Measurements from ENCODE around the gene DOCK1. TPM values are rescaled to one million over a fixed set of nuclear protein-coding genes. Genes with fewer than 3 reads are reported as not detected.

DOCK1 gene
- total RNA-seq, 4 donors from 2014 or later = 4.3 to 6.0 (median 4.8) TPM

DNA sequence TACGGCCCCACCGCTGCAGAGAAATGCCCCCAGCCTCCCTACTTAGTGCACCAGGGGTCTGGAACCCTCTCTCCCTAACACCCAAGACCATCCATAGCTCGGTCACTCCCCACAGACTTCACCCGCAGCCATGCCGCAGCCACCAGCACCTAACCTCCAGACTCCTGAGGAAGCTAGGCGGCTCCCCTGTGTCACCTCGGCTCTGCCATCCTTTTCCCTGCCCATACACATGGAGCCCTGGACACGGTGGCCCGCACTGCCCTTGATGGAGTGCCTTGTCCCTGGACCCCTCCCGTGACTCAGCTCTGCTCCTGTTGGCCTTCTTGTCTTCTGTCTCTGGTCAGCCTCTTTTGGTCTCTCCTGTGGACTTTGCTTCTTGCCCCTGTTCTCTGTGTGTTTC lies 183.7 kb downstream of the DOCK1 start:
- ATAC-seq (no peak), DNase-seq (no peak)
- H3K9me3 ChIP-seq = no peaks in the 10 kb centered on the region
- TF ChIP-seq, protein P1, sequence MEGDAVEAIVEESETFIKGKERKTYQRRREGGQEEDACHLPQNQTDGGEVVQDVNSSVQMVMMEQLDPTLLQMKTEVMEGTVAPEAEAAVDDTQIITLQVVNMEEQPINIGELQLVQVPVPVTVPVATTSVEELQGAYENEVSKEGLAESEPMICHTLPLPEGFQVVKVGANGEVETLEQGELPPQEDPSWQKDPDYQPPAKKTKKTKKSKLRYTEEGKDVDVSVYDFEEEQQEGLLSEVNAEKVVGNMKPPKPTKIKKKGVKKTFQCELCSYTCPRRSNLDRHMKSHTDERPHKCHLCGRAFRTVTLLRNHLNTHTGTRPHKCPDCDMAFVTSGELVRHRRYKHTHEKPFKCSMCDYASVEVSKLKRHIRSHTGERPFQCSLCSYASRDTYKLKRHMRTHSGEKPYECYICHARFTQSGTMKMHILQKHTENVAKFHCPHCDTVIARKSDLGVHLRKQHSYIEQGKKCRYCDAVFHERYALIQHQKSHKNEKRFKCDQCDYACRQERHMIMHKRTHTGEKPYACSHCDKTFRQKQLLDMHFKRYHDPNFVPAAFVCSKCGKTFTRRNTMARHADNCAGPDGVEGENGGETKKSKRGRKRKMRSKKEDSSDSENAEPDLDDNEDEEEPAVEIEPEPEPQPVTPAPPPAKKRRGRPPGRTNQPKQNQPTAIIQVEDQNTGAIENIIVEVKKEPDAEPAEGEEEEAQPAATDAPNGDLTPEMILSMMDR (IDR thresholded peaks at IDR 0.05 in 4 of 5, conservative IDR thresholded peaks at IDR 0.05 in 1 of 5) = no peak
- no peak for TF ChIP-seq POLR2A (IDR thresholded peaks at IDR 0.05)
- H3K27me3 ChIP-seq = no peaks in the 10 kb centered on the region
- H3K36me3 ChIP-seq = no peaks in the 10 kb centered on the region
- no peak overlapping the region for H3K27ac ChIP-seq
- no peaks in the 10 kb centered on the region for H3K4me1 ChIP-seq
- intact Hi-C loops (cut with DNase I; ENCODE audit: low total_unique reads) (no loop called here), in situ Hi-C loops (cut with MboI; ENCODE audit: low sequenced_read_pairs in 4 of 4) (no loop called here)
- H3K4me3 ChIP-seq = no peak overlapping the region

DNA sequence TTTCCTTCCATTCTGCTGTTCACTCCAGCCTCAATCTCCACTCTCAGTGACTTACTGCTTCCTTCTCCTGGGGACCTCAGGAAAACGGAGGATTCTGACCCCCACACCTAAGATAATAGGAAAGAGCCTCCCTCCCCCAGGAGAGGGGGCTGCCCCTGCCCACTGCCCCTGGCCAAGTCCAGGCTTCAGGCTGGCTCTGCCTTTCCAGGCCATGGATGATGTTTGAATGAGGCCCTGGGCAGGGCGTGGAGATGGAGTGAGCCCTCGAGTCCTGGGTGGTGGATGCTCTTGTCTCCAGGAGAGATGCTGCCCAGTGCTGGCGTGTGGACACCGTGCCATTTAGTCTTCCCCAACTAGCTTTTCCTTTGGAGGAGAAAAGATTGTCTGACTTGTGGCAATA lies 184.2 kb downstream of the DOCK1 start:
- ATAC-seq (no peak), DNase-seq (no peak)
- Histone ChIP-seq H3K9me3 (no peaks in the 10 kb centered on the region), H3K4me3 (no peak overlapping the region), H3K4me1 (no peaks in the 10 kb centered on the region), H3K27ac (no peak overlapping the region), H3K27me3 (no peaks in the 10 kb centered on the region), H3K36me3 (no peaks in the 10 kb centered on the region)
- no peak for TF ChIP-seq POLR2A (IDR thresholded peaks at IDR 0.05)
- TF ChIP-seq, protein P1 (IDR thresholded peaks at IDR 0.05 in 4 of 5, conservative IDR thresholded peaks at IDR 0.05 in 1 of 5) = no peak
- intact Hi-C loops (cut with DNase I; ENCODE audit: low total_unique reads) (no loop called here), in situ Hi-C loops (cut with MboI; ENCODE audit: low sequenced_read_pairs in 4 of 4) (no loop called here)

DNA sequence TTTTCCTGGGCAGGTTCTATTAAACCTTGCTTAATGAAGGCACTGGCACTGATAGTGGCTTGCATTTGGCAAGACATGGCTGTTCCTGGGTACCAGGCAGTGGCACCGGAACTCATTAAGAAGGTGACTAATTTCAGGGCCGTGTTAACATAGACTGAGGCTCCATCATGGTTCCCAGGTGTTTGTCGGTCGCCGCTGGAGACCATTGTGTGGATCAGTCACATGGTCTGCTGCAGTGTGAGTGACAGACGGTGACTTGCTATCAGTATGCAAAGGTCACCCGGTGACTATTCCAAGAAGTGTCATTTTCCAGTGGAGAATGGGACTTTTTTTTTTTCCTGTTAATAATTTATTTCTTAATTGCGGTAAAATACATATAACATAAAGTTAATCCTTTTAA lies 184.9 kb downstream of the DOCK1 start:
- intact Hi-C loops (cut with DNase I; ENCODE audit: low total_unique reads) (no loop called here), in situ Hi-C loops (cut with MboI; ENCODE audit: low sequenced_read_pairs in 4 of 4) (no loop called here)
- no peak overlapping the region for H3K4me3 ChIP-seq
- ATAC-seq (no peak), DNase-seq (no peak)
- no peaks in the 10 kb centered on the region for H3K9me3 ChIP-seq
- no peaks in the 10 kb centered on the region for H3K27me3 ChIP-seq
- H3K4me1 ChIP-seq = no peaks in the 10 kb centered on the region
- no peaks in the 10 kb centered on the region for H3K36me3 ChIP-seq
- H3K27ac ChIP-seq = no peak overlapping the region
- TF ChIP-seq, protein P1 (IDR thresholded peaks at IDR 0.05 in 4 of 5, conservative IDR thresholded peaks at IDR 0.05 in 1 of 5) = no peak
- TF ChIP-seq POLR2A (IDR thresholded peaks at IDR 0.05) = no peak

DNA sequence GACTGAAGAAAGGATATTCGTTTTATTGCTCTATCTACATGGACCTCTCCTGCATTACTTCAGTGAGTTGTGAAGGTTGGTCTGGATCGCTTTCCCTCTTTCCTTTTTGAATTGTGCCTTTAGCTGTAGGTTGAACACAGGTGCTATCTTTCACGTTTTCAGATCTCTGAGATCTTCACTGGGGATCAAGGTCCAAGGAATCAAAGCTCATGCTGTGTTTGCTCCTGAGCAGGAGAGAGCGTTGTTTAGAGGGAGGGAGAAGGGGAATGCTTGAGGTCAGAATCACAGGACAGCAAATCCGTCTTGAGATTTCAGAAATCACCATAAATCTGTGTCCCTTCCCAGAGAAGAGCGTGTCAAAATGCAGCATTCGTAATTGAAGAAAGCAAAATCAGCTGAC lies 186.1 kb downstream of the DOCK1 start:
- no peak for ATAC-seq
- H3K4me1 ChIP-seq = no peaks in the 10 kb centered on the region
- TF ChIP-seq POLR2A (IDR thresholded peaks at IDR 0.05) = no peak
- TF ChIP-seq, protein P1 (IDR thresholded peaks at IDR 0.05 in 4 of 5, conservative IDR thresholded peaks at IDR 0.05 in 1 of 5) = no peak
- intact Hi-C loops (cut with DNase I; ENCODE audit: low total_unique reads) = no loop called here
- H3K9me3 ChIP-seq = no peaks in the 10 kb centered on the region
- in situ Hi-C loops (cut with MboI; ENCODE audit: low sequenced_read_pairs in 4 of 4) = no loop called here
- no peak overlapping the region for H3K4me3 ChIP-seq
- H3K27me3 ChIP-seq = no peaks in the 10 kb centered on the region
- no peaks in the 10 kb centered on the region for H3K36me3 ChIP-seq
- DNase-seq = no peak
- H3K27ac ChIP-seq = no peak overlapping the region

DNA sequence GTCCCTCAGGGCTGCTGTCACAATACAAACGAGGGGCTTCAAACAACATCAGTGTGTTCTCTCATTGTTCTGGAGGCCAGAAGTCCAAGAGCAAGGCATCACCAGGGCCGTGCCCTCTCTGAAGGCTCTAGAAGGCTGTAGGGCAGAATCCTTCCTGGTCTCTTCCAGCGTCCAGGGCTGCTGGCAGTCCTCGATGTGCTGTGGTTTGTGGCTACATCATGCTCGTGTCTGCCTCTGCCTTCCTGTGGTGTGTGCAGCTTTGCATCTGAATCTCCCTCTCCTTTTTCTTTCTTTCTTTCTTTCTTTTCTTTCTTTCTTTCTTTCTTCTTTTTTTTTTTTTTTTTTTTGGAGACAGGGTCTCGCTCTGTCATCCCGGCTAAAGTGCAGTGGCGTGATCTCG lies 187.7 kb downstream of the DOCK1 start:
- TF ChIP-seq, protein P1 (IDR thresholded peaks at IDR 0.05 in 4 of 5, conservative IDR thresholded peaks at IDR 0.05 in 1 of 5) = no peak
- TF ChIP-seq POLR2A (IDR thresholded peaks at IDR 0.05) = no peak

More for the DNA sequence above, 187.7 kb downstream of the DOCK1 start:
- no peaks in the 10 kb centered on the region for H3K36me3 ChIP-seq
- no peaks in the 10 kb centered on the region for H3K4me1 ChIP-seq
- no peak for DNase-seq
- H3K27ac ChIP-seq = no peak overlapping the region
- ATAC-seq = no peak
- in situ Hi-C loops (cut with MboI; ENCODE audit: low sequenced_read_pairs in 4 of 4) (no loop called here), intact Hi-C loops (cut with DNase I; ENCODE audit: low total_unique reads) (no loop called here)
- H3K27me3 ChIP-seq = no peaks in the 10 kb centered on the region
- no peaks in the 10 kb centered on the region for H3K9me3 ChIP-seq
- no peak overlapping the region for H3K4me3 ChIP-seq

Measured in gastrocnemius medialis (tissue), 4 donors.